SW480 (cell line): ENCODE data around the gene MYO5B.
A peak's percentile ranks its signal among the peaks of the same experiment; 100 is the strongest.

Experiments used
- DNase-seq: peaks from one replicate; pipeline ENCODE4 v3.0.0-alpha.2; 2016; ENCODE audit warnings: low spot score

MYO5B gene

GRCh38 chr18:50069422-50069821 lies 125.5 kb downstream of the MYO5B start:
- no peak for DNase-seq

- DNase-seq = no peak
These were observed 129.4 kb downstream of the MYO5B start for GRCh38 chr18:50065527-50065926.

- DNase-seq = no peak
These were observed 129.9 kb downstream of the MYO5B start for GRCh38 chr18:50065039-50065438.

GRCh38 chr18:50061876-50062517 lies 132.9 kb downstream of the MYO5B start:
- no peak for DNase-seq

GRCh38 chr18:50060822-50061221 lies 134.1 kb downstream of the MYO5B start:
- no peak for DNase-seq

- no peak for DNase-seq
These were observed 136.2 kb downstream of the MYO5B start for GRCh38 chr18:50058731-50059130.

- no peak for DNase-seq
These were observed 137.9 kb downstream of the MYO5B start for GRCh38 chr18:50057009-50057408.

- DNase-seq = no peak
These were observed 138.8 kb downstream of the MYO5B start for GRCh38 chr18:50056185-50056584.

GRCh38 chr18:50055488-50055887 lies 139.5 kb downstream of the MYO5B start:
- no peak for DNase-seq

- no peak for DNase-seq
These were observed 141.8 kb downstream of the MYO5B start for GRCh38 chr18:50053111-50053510.

GRCh38 chr18:50051288-50051687 lies 143.7 kb downstream of the MYO5B start:
- peak; percentile 22 for DNase-seq

- DNase-seq = no peak
These were observed 149.8 kb downstream of the MYO5B start for GRCh38 chr18:50045126-50045525.

- no peak for DNase-seq
These were observed 150.5 kb downstream of the MYO5B start for GRCh38 chr18:50044402-50044801.

- DNase-seq = no peak
These were observed 152.3 kb downstream of the MYO5B start for GRCh38 chr18:50042611-50043010.

- no peak for DNase-seq
These were observed 155.2 kb downstream of the MYO5B start for GRCh38 chr18:50039746-50040145.

- DNase-seq = no peak
These were observed 156.5 kb downstream of the MYO5B start for GRCh38 chr18:50038448-50038847.

GRCh38 chr18:50034029-50034428 lies 160.9 kb downstream of the MYO5B start:
- no peak for DNase-seq

GRCh38 chr18:50033004-50033403 lies 161.9 kb downstream of the MYO5B start:
- DNase-seq = no peak

GRCh38 chr18:50030146-50030545 lies 164.8 kb downstream of the MYO5B start:
- DNase-seq = no peak

GRCh38 chr18:50027996-50028395 lies 167.0 kb downstream of the MYO5B start:
- no peak for DNase-seq

- DNase-seq = no peak
These were observed 170.5 kb downstream of the MYO5B start for GRCh38 chr18:50024466-50024865.

- DNase-seq = no peak
These were observed 172.0 kb downstream of the MYO5B start for GRCh38 chr18:50022985-50023384.

- DNase-seq = no peak
These were observed 180.3 kb downstream of the MYO5B start for GRCh38 chr18:50014606-50015005.

- no peak for DNase-seq
These were observed 181.4 kb downstream of the MYO5B start for GRCh38 chr18:50013363-50014138.
